HG03439 (cell line): Measurements from ENCODE around the gene BCAS1.

Experiments used
- ATAC-seq: cut with Tn5 transposase; IDR thresholded peaks from one replicate; pipeline ENCODE4 v1.9.1; 2021; ENCODE audit warnings: mild to moderate bottlenecking, moderate library complexity; ENCODE audit not compliant: unreplicated experiment

Gene BCAS1

DNA sequence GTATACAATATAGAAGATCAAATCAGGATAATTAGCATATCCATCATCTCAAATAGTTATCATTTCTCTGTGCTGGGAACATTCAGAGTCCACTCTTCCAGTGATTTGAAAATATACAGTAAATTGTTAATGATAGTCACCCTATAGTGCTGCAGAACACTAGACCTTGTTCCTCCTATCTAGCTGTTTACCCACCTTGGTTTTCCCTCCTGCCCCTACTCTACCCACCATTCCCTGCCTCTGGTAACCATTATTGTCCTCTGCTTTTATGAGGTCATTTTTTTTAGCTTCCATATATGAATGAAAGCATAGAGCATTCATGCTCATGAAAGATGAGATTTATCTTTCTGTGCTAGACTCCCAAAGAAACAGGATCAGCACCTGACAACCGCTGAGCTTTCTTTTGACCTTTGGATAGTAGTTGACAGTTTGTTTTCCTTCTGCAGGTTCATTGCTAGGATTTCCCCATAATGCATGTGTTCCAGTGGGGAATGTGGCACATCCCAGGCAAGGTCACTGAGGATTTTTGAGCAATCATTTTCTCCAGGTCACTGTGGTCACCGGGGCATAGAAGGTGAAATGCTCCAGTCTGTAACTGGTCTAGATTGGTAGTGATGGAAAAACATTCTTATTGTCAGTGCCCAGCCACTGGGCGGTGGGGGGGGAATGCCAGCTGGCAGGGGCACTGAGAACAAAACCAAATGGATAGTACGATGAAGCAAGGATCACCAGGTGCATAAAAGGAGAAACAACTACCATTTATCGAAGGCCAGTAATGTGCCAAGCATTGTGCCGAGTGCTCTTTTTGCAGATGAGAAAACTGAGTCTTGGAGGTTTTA lies 33.6 kb upstream of the BCAS1 start:
- ATAC-seq = no peak

DNA sequence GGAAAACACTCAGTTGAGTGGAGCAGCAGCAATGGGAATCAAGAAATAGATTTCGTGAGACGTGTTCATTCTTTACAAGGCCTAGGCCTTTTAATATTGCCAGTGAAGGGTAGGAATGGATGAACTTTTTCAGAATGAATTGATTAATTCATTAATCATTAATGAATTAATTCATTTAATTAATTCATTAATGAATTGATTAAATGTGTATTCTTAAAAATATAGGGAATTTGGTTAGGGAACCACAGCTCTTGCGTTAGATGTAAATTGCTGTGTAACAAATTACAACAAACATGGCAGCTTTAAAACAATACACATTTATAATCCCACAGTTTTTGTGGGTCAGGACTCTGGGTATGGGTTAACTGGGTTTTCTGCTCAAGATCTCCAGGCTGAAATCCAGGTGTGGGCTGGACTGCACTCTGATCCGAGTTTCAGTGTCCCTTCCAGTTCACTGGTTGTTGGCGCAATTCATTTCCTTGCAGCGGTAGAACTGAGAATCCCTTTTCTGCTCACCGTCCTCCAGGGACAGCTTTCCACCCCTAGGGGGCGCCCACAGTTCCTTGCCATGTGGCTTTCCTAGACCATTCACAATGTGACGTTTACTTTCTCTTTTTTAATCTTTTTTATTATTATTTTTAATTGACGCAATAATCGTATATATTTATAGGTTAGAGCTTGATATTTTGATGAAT lies 32.8 kb upstream of the BCAS1 start:
- ATAC-seq = peak; percentile 75

DNA sequence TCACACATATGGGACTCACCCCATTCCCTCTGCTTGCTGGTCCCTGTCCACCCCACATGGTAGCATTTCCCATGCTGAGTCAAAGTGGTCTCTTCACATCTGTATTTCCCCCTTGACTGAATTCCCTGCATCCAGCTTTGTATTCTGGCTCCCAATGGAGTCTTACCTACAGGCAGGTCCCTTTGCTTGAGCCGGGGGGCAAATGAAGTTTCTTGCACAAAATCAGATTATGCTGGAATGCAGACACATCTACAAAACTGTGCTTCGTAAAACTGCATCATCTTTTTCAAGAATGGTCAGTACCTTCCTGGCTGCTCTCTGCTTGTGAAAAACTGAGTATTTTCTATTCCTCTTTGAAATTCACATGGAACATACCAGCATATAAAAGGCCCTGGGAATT lies 32.1 kb upstream of the BCAS1 start:
- ATAC-seq = no peak

DNA sequence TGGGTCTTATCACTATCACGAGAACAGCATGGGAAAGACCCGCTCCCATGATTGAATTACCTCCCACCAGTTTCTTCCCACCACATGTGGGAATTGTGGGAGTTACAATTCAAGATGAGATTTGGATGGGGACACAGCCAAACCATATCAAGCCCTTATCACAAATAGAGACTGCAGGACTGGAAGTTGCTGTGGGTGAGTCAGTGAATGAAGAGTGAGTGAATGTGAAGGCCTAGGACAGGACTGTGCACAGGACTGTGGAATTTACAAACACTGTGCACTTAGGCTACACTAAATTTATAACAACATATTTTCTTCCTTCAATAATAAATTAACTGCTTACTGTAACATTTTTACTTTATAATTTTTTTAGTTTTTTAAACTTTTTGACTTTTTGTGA lies 30.2 kb upstream of the BCAS1 start:
- ATAC-seq = no peak

DNA sequence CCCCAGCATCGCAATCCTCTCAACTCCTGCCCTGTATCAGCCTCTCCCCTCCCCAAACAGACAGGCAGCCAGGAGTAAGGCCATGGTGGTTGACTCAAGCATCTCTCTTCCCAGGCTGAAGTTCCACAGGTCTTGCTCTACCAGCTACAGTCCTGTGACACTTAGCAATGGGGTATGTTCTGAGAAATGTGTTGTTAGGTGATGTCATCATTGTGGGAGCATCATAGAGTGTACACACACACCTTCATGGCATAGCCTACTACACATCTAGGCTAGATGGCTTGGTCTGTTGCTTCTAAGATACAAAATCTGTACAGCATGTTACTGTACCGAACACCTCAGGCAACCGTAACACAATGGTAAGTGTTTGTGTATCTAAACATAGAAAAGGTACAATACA lies 29.5 kb upstream of the BCAS1 start:
- no peak for ATAC-seq

DNA sequence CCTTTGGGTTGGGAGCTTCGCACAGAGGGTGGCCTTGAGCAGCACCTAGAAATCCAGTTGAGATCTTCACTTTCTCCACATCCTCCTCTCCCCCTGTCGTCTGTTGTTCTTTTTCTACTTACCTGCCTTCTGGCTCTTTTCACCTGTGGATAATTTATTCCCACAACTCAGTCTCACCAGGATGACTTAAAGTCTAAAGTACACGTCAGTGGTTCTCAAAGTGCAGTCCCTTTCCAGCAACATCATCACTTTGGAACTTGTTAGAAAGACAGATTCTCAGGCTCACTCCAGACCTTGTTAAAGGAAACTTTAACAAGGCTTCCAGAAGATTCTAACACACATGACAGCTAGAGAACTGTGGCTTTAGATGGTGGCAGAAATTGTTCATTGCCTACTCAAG lies 27.7 kb upstream of the BCAS1 start:
- no peak for ATAC-seq

DNA sequence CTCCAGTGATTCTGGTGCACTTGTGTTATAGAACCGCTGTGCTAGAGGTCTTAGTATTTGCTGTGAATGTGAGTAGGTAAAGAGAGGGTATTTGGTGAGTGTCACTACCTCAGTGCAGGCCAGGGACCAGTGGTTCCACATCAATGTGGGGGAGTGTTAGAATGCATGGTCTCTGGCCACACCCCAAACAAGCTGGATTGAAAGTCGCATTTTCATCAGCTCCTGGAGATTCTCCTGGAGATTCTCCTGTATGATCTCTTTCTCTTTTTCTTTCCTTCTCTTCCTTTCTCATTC lies 26.8 kb upstream of the BCAS1 start:
- no peak for ATAC-seq

DNA sequence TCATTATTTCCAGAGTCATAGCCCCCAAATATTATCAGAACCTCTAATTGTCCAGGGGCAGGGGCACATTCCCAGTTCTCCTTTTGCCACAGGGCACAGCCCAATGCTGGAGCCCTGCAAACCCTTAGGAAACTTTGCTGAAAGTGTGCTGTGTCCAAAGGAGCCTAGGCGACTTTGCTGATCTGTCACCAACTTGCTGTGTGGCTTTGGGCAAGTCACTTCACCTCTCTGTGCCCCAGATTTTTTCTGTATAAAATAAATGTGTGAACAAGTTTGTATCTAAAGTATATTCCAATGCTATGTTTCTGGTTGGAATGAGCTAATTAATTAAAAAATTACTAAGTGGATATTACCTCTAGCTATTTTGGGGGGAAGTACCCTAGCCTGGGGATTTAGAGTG lies 25.4 kb upstream of the BCAS1 start:
- ATAC-seq = no peak

DNA sequence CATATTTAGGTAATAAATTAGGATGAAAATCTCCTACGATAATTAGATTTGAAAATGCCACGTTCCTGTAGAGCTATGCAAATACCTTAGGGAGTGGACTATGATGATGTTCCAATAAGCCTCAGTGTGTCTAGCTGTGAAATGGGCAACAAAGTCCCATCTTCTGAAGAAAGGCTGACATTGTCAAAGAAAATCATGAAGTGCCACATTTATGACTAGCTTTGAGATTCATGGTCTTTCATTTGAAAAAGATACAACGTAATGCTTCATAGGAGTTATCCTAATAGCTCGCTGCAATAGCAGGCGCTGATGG lies 23.8 kb upstream of the BCAS1 start:
- ATAC-seq = no peak

DNA sequence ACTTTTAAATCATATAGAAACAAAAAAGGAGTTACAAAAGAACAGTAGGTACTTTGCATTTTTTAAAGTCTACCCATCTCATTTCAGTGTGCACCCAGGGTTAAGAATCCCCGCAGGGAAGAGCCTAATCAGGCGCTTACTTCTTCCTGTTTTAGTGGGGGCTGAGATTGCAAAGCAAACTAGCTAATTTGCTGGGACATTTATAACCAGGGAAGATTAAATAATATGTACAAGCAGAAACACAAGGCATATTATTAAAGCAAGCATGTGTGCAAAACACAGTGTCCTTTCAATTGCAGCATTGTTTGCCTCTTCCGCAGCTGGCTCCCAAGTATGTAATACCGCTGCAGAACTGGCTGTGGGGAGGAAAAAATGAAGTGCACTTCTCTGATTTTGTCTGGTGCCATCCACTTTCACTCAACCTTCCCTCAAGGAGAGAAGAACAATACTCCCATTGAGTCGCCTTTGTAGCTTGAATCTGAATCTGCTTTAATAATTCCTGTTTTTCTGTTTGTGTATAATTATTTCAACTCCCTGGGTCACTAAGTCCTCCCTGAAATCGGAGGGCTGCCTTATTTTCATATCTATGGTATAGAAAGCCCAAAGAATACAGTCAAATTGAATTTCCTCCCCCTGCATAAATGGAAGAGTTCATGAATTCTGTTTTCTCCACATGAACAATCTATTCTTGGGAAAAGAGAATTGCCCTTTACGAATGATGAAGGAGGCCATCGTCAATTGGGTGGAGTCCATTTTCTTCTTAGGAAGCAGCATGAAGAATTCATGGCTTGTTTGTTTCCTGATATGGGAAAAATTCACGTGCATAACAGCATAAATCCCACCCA lies 23.3 kb upstream of the BCAS1 start:
- no peak for ATAC-seq

DNA sequence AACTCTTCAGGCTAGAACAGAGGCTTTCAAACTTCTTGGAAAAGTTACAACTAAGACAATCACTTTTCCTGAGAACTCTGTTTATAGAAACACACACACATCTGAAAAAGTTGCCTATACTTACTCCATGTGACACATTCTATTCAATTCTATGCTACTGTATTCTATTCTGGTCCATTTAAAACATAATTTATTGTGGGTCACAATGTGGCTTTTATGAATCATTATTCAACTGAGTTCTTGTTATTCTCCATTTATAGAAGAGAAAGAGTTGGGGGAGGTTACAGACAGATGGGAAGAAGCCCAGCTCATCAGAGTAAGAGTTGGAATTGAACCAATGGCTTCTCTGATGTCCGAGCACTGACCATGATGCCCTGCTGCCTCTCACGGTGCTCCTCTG lies 21.6 kb upstream of the BCAS1 start:
- no peak for ATAC-seq

DNA sequence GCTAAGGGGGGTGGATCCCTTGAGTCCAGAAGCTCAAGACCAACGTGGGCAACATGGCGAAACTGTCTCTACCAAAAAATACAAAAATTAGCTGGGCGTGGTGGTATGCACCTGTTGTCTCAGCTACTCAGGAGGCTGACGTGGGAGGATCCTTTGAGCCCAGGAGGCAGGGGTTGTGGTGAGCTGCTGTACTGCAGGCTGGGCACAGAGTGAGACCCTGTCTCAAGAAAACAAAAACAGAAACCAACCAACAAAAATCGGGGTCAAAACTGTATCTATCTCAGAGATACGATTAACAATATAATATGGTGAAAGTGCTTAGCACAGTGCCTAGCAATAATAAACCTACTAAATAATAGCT lies 20.7 kb upstream of the BCAS1 start:
- no peak for ATAC-seq

DNA sequence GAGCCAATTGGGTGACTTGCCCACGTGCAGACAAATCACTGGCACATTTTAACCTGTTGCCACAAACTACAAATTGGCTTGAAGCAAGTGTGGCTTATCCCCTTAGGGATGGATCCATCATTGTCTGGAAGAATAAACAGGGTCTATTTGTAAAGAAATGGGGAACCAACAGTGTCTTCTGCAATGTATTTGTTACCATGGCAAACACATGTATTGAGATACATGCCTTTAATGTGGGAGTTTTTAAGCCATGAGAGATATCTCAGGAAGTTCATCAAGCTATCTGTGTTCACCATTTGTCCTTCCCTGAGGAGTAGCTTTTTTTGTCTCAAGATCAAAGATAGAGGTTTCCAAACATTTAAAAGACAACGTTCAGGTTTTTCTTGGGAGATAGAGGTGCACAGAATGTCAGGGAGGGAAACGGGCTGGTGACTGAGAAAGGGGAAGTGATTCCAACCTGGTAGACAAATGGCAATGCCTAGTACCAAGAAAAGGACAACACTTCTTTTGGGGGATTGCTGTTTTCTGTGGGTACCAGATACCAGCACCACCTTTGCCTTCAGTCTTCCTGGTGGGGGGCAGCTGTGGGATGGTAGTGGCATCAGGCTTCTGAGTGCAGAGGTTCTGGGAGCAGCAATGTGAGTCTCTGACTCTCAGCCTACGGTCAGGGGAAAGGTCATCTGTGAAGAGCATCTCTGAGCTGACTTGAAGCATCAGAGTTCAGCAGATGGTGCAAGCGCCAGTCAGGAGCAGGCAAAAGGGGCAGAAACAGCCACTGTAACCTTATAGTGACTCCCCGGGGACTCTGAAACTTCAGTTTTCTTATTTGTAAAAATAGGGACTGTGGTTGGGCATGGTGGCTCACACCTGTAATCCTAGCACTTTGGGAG lies 20.1 kb upstream of the BCAS1 start:
- no peak for ATAC-seq

DNA sequence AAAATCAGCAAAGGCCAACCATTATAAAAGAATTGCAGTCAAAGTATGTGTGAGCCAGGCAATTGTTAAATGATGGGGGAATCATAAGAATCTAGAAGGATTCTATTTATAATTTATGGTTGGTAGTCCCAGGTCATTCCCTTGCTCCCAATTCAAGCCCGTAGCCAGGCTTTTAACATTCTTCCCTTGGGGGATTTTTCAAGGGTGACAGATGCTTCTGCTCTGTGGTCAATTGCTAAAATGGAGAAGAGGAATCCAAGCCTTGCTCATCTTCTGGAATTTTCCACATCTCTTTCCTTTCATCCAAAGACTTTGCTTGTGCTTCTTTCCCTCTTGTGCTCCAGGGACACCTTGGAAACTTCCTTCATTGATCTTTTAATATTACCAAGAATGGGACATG lies 18.0 kb upstream of the BCAS1 start:
- no peak for ATAC-seq

DNA sequence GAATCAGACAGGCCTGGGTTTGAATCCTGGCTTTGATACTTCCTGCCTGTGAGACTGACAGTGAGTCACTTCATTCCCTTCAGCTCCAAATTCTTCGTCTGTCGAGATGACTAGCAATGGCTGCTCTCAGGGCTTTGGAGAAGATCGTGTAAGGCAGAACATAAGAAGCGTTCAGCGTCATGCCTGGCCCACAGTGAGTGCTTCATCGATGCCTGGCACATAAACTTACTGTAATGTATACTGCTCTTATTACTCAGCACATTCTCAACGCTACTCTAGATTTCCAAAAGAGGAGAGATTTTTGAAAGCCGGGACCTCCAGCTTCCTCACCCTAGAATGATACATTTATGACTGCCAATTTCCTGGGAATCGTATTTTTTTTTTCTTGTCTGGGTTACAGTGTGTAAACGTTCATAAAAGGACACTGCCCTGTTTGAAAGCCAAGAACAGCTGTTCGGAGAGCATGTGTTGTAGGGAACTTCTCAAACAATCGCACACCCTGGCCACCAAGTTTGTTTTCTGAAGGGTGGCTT lies 16.2 kb upstream of the BCAS1 start:
- no peak for ATAC-seq

DNA sequence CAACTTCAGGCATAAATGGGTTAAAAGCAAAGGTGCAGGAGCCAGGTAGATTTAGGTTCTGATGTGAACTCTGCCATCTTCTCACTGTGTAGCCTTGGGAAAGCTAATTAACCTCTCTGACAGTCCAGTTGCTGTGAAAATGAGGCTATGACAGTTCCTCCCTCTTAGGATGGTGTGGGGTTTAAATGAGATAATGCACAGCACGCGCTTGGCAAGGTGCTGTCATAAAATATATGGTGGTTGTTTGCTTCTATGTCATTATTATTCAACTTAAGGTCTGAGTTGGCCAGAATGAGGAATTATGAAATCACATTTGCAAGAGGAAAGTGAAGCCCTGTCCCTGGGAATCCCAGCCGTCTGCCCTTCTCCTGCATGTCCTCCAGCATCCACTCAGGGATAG lies 15.5 kb upstream of the BCAS1 start:
- no peak for ATAC-seq

DNA sequence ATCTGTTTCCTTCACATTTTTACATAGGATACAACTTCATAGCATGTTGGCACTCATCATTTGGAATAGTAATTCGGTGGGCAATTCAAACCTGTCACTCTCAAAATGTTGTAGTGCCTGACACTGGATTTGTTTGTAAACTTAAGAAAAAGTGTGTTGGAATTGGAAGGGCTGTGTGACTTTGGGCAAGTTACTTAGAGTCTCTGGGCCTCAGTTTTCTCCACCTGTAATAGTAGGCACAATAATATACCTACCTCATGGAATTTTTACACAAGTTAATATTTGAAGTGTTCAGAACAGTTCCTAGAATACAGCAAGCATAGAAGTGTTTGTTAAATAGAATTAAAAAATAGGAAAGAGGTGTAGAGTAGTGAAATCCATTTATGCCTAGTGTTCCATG lies 15.0 kb upstream of the BCAS1 start:
- no peak for ATAC-seq

DNA sequence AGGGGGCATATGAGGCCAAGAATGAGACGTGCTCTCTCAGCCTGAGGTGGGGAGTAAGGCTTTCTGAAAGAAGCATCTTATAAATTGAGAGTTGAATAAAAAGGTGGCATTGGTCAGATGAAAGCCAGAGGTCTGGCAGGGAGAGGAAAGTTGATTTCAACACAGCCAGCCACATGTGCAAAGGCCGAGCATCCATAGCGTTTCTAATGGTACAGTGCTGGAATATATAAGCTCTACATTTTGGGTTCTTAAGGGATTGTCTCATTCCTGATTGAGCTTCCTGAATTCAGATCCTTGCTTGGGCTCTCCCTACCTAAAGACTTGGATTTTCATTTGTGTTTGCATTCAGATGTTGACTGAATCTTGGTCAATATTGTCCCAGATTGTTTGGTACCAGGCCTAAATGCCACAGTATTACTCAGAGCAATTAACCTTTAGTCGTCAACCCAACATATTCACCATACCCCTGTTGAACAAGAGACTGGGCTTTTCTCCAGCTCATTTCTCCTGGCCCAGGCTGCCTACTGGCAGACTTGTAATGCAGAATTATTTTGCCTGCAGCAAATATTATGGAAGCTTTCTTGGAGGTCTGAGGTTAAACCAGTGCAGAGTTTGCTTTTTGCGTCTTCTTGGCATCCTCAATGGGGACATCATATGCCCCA lies 14.5 kb upstream of the BCAS1 start:
- no peak for ATAC-seq

DNA sequence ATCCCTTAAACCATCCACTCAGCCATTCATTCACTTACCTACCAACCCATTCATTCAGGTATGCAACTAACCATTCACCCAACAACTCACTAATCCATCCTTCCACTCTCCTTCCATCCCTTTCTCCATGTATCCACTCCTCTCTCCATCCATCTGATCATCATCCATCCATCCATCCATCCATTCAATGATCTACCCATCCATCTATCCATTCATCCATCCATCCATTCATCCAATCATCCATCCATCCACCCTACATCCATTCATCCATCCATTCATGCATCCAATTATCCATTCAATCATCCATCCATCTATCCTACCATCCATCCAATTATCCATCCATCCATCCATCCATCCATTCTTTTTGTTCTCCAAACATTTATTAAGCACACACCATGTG lies 13.8 kb upstream of the BCAS1 start:
- ATAC-seq = no peak

DNA sequence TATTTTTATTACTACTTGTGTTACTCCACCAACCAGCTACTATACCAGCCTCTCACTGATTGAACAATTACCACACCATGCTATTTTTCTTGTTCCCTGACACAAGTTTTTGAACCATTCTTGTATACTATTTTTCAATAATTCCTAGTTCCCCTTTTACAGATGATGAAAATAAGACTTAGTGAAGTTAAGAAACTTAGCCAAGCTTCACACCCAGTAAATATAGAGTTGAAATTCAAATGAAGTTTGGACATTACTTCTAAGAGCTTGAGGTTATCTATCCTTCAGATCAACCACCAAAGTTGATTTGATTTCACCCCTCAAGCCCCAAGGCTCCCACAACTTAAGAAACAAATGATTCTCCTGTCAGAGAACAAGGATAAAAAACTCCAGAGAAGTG lies 13.1 kb upstream of the BCAS1 start:
- ATAC-seq = no peak
